MM.1S (cell line): ENCODE data around the gene PM20D1.

ENCODE experiments used
- CTCF ChIP-seq: fragments of 300-600 bp; sonication (generic); IDR thresholded peaks from 2 replicates; pipeline ENCODE4 v1.5.1; 2016; ENCODE audit warnings: antibody characterized with exemption, low read length, mixed read lengths
- EZH2 ChIP-seq: fragments of 300-600 bp; sonication (generic); optimal IDR thresholded peaks from 2 replicates; pipeline ENCODE3; 2017; ENCODE audit warnings: low read depth, mild to moderate bottlenecking, antibody characterized with exemption, low read length, mixed read lengths

DNA sequence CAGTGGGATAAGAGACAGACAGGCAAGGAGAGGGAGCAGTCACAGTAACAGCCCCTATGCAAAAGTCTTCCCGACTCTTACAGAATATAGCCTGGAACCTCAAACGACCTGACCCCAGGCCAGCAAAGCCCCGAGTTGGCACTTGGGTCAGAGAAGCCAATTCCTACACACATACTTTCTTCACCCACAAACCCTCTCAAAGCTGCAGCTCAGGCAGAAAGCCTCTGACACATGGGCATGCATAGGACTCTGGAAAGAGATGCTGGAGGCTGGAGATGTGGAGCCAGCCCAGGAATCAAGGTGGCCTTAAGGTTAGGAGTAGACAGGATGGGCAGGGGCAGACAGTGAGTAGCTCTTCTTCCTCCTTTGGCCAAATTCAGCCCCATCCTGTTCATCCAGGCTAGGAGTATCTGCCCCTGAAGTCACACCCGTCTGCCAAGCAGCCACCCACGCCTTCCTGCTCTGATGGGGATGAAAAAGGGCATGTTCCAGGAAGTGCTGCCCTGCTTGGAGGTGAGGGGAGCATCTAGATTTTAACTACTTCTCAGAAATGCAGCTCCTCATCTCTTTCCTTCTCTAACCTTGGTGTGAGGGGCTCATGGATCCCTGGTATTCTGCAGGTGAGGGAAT, 44.7 kb downstream of the PM20D1 start:
- TF ChIP-seq CTCF = no peak
- no peak for TF ChIP-seq EZH2
